Vagina (tissue), 2 donors: Measurements from ENCODE around the gene MTCL1.

Source experiments
- CTCF ChIP-seq, 3 experiments: fragments of 450-650 bp in 2 of 3; fragments of 200-600 bp in 1 of 3; sonication (generic) in 1 of 3; IDR thresholded peaks; one replicate each; pipeline ENCODE4 v1.5.1; 2017 to 2019; ENCODE audit warnings: antibody characterized with exemption in 3 of 3, mild to moderate bottlenecking in 2 of 3, moderate library complexity in 2 of 3
- POLR2A ChIP-seq, 2 donors: fragments of 450-650 bp; IDR thresholded peaks; one replicate each; pipeline ENCODE4 v1.6.1; 2017; ENCODE audit warnings: antibody characterized with exemption in 2 of 2, mild to moderate bottlenecking in 2 of 2, moderate library complexity in 2 of 2

- TF ChIP-seq CTCF (IDR thresholded peaks at IDR 0.05), result no peak
- no peak for TF ChIP-seq POLR2A (IDR thresholded peaks at IDR 0.05)
These were observed 102.1 kb downstream of the MTCL1 start for GRCh38 chr18:8807488-8807805.
